SK-N-SH (cell line): ENCODE data around the gene FAM227B.

Source experiments
- CTCF ChIP-seq: fragments of 200-600 bp; sonication (generic); IDR thresholded peaks from 2 replicates; pipeline ENCODE4 v1.6.1; 2017; ENCODE audit warnings: antibody characterized with exemption, mild to moderate bottlenecking, moderate library complexity
- EP300 ChIP-seq, 2 experiments: IDR thresholded peaks; 2 replicates each; pipeline versions ENCODE4 v1.4.0 to v1.6.1; 2012; ENCODE audit warnings: borderline replicate concordance in 1 of 2, low read depth in 1 of 2, low read length in 1 of 2
- FOXM1 ChIP-seq: IDR thresholded peaks from 2 replicates; pipeline ENCODE4 v1.4.0; 2012; ENCODE audit warnings: low read depth, mild to moderate bottlenecking
- GABPA ChIP-seq: IDR thresholded peaks from 2 replicates; pipeline ENCODE4 v1.4.0; 2012; ENCODE audit warnings: low read depth, mild to moderate bottlenecking
- GATA2 ChIP-seq: sonication (generic); formaldehyde crosslinking; IDR thresholded peaks from 2 replicates; pipeline ENCODE4 v1.5.0; 2020; ENCODE audit warnings: mild to moderate bottlenecking, missing genetic modification reagents
- JUND ChIP-seq: IDR thresholded peaks from 2 replicates; pipeline ENCODE4 v1.4.0; 2012
- POLR2AphosphoS5 ChIP-seq: IDR thresholded peaks from 2 replicates; pipeline ENCODE4 v1.6.1; 2012; ENCODE audit warnings: low read depth, low read length
- RAD21 ChIP-seq: IDR thresholded peaks from 2 replicates; pipeline ENCODE4 v1.6.1; 2012; ENCODE audit warnings: mild to moderate bottlenecking, low read length
- RCOR1 ChIP-seq: fragments of 150-350 bp; IDR thresholded peaks from 2 replicates; pipeline ENCODE4 v1.6.1; 2017; ENCODE audit warnings: antibody characterized with exemption, low read length
- REST ChIP-seq: IDR thresholded peaks from 2 replicates; pipeline ENCODE4 v1.6.1; 2012; ENCODE audit warnings: mild to moderate bottlenecking, low read depth, low read length, moderate library complexity
- TAF1 ChIP-seq: IDR thresholded peaks from 2 replicates; pipeline ENCODE4 v1.6.1; 2012; ENCODE audit warnings: low read depth, mild to moderate bottlenecking, low read length, moderate library complexity, borderline replicate concordance

- TF ChIP-seq POLR2AphosphoS5, result peak; percentile 89
- TF ChIP-seq TAF1, result peak; percentile 95
- TF ChIP-seq CTCF, result no peak; the same call in 1 of the 2 replicates
- peak; percentile 84 for TF ChIP-seq GABPA
- peak; percentile 39; the same call in 1 of the 2 replicates for TF ChIP-seq REST
- TF ChIP-seq RAD21, result peak; percentile 28
- no peak; the same call in 1 of the 2 replicates for TF ChIP-seq JUND
- TF ChIP-seq EP300 (IDR thresholded peaks at IDR 0.05; ENCODE audit: borderline replicate concordance in 1 of 2, low read depth in 1 of 2, low read length in 1 of 2), result peak in 1 of 2 experiments; percentile 39; a peak in 1 of 4 replicates
- TF ChIP-seq GATA2, result no peak
- TF ChIP-seq FOXM1, result 0 out of 2 replicates have a peak, but pooled peaks have one; percentile 48
- 0 out of 2 replicates have a peak, but pooled peaks have one; percentile 38 for TF ChIP-seq RCOR1
Observed at GRCh38 chr15:49620658-49621368, at the start of gene FAM227B, which contains the start of gene DTWD1.
